GM10266 (cell line): Measurements from ENCODE around the gene EPS8.

ENCODE experiments used
- DNase-seq: peaks from one replicate; pipeline ENCODE4 v3.0.0; 2012; ENCODE audit errors: extremely low spot score
- CTCF ChIP-seq: IDR thresholded peaks from 2 replicates; pipeline ENCODE4 v1.5.1; 2012; ENCODE audit warnings: mild to moderate bottlenecking, low read depth; ENCODE audit not compliant: control insufficient read depth, insufficient read depth; ENCODE audit errors: missing control alignments

Gene EPS8

DNA sequence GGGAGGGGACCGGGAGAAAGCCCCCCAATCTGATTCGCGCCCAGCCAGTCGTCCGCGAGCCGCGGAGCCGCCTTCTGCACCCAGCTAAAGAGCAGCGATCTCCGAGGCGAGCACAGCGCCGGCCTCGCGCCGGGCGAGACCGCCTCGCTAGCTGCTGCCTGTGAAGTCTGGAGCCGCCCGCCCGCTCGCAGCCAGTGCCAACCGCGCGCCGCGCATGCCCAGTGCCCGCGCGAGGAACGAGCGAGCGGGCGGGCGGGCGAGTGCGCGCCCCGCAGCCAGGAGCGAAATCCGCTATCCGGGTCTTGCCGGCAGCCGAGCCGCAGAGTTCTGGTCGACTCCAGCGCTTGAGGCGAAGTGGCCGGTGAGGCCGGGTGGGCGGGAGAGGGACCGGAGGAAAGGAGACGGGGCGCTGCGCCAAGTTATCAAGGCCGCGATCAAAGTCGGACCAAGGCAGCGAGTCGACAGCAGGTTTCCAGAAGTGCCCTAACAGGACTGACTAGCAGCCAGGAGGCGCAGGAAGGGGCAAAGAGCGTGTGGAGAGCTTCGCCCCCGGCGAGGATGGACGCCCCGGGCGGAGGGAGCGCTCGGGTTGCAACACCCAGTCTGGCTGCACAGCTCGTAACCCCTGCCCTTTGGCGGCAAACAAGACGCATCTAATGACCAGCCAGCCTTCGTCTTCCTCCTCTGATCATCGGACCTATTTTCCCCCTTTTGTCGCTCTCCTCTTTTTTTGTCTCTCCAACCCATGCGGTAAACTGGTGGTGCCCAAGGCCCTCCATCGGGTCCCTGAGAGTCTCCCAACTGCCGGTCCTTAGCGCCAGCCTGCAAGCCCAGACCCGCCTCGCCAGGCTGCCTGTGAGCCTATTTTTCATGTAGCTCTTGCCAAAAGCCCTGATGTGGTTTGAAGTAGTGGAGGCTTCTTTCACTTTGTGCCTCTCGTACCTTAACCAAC, at the start of gene EPS8:
Gene EPS8, minus strand, starts transcription at position 169 of the 952 bp plus-strand sequence. CDS start 106,437 bp downstream, outside the sequence.
- peak; percentile 84 for DNase-seq
- no peak for TF ChIP-seq CTCF

- no peak for TF ChIP-seq CTCF
- DNase-seq: no peak
Observed at GRCh38 chr12:15837141-15837790, 48.1 kb upstream of the EPS8 start.

- no peak for TF ChIP-seq CTCF
- no peak for DNase-seq
Observed at GRCh38 chr12:15834575-15834974, 45.4 kb upstream of the EPS8 start.

DNA sequence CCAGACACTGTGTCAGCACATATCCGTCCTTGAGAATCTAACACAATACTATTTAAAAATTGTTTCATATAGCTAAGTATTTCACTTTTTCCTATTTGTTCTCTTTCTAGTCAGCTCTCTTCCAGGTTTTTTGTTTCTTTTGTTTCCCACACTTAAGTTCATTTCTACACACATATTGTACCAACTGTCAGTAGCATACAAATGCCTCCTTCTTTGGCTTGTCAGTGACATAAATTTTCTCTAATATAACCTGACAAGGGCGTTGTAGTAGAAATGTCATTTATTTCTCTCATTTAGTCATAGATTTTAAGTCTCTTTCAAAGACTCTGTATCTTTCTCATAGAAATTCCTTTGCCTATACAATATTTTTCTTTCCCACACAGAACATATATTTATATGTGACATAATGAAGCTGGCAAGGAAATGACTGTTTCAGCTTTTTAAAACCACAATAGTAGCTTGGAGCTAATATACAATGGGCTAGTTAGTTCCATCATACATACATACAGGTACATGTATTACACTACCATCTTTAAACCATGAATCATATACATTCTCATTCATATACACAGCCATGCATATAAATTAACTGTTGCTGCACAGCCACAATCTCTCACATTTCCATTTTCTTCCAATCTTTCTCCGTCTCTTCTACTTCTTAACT, 42.3 kb upstream of the EPS8 start:
- no peak for TF ChIP-seq CTCF
- no peak for DNase-seq

GRCh38 chr12:15830538-15830937, 41.4 kb upstream of the EPS8 start:
- no peak for DNase-seq
- TF ChIP-seq CTCF: no peak

DNA sequence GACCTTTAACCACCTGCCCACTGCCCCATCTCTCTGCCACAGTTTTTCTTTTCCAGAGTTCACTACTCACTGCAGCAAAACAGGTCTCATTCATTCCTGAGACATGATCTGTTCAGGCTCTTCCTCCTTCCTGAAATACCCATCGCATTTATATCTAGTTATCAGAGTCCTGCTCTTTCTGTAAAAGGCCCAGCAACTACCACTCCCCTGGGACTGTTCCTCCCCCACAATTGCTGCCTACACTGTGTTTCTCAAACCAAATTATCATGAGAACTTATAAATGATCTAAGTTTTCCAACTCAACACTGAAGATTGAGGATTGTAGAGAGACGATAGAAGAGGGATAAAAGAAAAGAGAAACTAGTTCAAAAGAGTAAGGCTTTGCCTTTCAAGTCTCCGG, 40.8 kb upstream of the EPS8 start:
- TF ChIP-seq CTCF: no peak
- DNase-seq: no peak
